ENCODE results near the gene PSME3. TPM values are rescaled to one million over a fixed set of nuclear protein-coding genes. Genes with fewer than 3 reads are reported as not detected.
A peak's percentile ranks its signal among the peaks of the same experiment; 100 is the strongest.

PSME3 gene
- total and polyA plus RNA-seq, 2 of the 13 experiments (the other 11 are each of a cell fraction or from before 2014, with no cell fraction given), result 66.3 to 135 TPM

- TF ChIP-seq, protein P1, sequence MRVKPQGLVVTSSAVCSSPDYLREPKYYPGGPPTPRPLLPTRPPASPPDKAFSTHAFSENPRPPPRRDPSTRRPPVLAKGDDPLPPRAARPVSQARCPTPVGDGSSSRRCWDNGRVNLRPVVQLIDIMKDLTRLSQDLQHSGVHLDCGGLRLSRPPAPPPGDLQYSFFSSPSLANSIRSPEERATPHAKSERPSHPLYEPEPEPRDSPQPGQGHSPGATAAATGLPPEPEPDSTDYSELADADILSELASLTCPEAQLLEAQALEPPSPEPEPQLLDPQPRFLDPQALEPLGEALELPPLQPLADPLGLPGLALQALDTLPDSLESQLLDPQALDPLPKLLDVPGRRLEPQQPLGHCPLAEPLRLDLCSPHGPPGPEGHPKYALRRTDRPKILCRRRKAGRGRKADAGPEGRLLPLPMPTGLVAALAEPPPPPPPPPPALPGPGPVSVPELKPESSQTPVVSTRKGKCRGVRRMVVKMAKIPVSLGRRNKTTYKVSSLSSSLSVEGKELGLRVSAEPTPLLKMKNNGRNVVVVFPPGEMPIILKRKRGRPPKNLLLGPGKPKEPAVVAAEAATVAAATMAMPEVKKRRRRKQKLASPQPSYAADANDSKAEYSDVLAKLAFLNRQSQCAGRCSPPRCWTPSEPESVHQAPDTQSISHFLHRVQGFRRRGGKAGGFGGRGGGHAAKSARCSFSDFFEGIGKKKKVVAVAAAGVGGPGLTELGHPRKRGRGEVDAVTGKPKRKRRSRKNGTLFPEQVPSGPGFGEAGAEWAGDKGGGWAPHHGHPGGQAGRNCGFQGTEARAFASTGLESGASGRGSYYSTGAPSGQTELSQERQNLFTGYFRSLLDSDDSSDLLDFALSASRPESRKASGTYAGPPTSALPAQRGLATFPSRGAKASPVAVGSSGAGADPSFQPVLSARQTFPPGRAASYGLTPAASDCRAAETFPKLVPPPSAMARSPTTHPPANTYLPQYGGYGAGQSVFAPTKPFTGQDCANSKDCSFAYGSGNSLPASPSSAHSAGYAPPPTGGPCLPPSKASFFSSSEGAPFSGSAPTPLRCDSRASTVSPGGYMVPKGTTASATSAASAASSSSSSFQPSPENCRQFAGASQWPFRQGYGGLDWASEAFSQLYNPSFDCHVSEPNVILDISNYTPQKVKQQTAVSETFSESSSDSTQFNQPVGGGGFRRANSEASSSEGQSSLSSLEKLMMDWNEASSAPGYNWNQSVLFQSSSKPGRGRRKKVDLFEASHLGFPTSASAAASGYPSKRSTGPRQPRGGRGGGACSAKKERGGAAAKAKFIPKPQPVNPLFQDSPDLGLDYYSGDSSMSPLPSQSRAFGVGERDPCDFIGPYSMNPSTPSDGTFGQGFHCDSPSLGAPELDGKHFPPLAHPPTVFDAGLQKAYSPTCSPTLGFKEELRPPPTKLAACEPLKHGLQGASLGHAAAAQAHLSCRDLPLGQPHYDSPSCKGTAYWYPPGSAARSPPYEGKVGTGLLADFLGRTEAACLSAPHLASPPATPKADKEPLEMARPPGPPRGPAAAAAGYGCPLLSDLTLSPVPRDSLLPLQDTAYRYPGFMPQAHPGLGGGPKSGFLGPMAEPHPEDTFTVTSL (CRISPR knock-in tag; IDR thresholded peaks at IDR 0.05; ENCODE audit: borderline replicate concordance), result no peak; the same call in 1 of the 2 replicates
- TF ChIP-seq BATF2 (CRISPR knock-in tag; IDR thresholded peaks at IDR 0.05) (no peak), ZNF619 (CRISPR knock-in tag; IDR thresholded peaks at IDR 0.05) (no peak; the same call in 1 of the 2 replicates), PITX1 (CRISPR knock-in tag; IDR thresholded peaks at IDR 0.05) (peak; percentile 73), ZNF749 (CRISPR knock-in tag; IDR thresholded peaks at IDR 0.05; ENCODE audit: borderline replicate concordance) (no peak), MTF1 (CRISPR knock-in tag; IDR thresholded peaks at IDR 0.05) (no peak), HMGA1 (CRISPR knock-in tag; conservative IDR thresholded peaks at IDR 0.05) (no peak), ZFP1 (CRISPR knock-in tag; IDR thresholded peaks at IDR 0.05) (no peak), ZNF136 (CRISPR knock-in tag; IDR thresholded peaks at IDR 0.05; ENCODE audit: low read depth) (no peak), ZNF644 (CRISPR knock-in tag; IDR thresholded peaks at IDR 0.05; ENCODE audit: low read depth) (no peak), ZNF878 (CRISPR knock-in tag; IDR thresholded peaks at IDR 0.05) (no peak; the same call in 1 of the 2 replicates), DNMT1 (CRISPR knock-in tag; IDR thresholded peaks at IDR 0.05) (no peak), PHB2 (IDR thresholded peaks at IDR 0.05; ENCODE audit: partially characterized antibody) (no peak), ARHGAP35 (CRISPR knock-in tag; IDR thresholded peaks at IDR 0.05; ENCODE audit: borderline replicate concordance) (no peak), GZF1 (CRISPR knock-in tag; IDR thresholded peaks at IDR 0.05) (no peak), ZNF569 (CRISPR knock-in tag; IDR thresholded peaks at IDR 0.05; ENCODE audit: borderline replicate concordance) (no peak), ZNF660 (CRISPR knock-in tag; IDR thresholded peaks at IDR 0.05; ENCODE audit: borderline replicate concordance, low read depth) (no peak)
- TF ChIP-seq, protein P2, sequence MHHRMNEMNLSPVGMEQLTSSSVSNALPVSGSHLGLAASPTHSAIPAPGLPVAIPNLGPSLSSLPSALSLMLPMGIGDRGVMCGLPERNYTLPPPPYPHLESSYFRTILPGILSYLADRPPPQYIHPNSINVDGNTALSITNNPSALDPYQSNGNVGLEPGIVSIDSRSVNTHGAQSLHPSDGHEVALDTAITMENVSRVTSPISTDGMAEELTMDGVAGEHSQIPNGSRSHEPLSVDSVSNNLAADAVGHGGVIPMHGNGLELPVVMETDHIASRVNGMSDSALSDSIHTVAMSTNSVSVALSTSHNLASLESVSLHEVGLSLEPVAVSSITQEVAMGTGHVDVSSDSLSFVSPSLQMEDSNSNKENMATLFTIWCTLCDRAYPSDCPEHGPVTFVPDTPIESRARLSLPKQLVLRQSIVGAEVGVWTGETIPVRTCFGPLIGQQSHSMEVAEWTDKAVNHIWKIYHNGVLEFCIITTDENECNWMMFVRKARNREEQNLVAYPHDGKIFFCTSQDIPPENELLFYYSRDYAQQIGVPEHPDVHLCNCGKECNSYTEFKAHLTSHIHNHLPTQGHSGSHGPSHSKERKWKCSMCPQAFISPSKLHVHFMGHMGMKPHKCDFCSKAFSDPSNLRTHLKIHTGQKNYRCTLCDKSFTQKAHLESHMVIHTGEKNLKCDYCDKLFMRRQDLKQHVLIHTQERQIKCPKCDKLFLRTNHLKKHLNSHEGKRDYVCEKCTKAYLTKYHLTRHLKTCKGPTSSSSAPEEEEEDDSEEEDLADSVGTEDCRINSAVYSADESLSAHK (CRISPR knock-in tag; IDR thresholded peaks at IDR 0.05; ENCODE audit: borderline replicate concordance), result no peak
- TF ChIP-seq, protein P3, sequence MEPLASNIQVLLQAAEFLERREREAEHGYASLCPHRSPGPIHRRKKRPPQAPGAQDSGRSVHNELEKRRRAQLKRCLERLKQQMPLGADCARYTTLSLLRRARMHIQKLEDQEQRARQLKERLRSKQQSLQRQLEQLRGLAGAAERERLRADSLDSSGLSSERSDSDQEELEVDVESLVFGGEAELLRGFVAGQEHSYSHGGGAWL (CRISPR knock-in tag; IDR thresholded peaks at IDR 0.05), result no peak
Observed at GRCh38 chr17:42878123-42878880, 45.1 kb downstream of the PSME3 start (continued).

Measured in HepG2 (cell line).